Suppressor macrophage treated with lipopolysaccharide for 4 hours (primary cell): ENCODE results near the gene BCAS4.
"Not testable (repeated sequence)": the region's sequence is repeated elsewhere in the genome, so short reads cannot be mapped to it uniquely, and the experiment has no call there.

Source experiments
- DNase-seq: peaks from one replicate; pipeline ENCODE4 v3.0.0-alpha.2; 2020

BCAS4 gene

DNA sequence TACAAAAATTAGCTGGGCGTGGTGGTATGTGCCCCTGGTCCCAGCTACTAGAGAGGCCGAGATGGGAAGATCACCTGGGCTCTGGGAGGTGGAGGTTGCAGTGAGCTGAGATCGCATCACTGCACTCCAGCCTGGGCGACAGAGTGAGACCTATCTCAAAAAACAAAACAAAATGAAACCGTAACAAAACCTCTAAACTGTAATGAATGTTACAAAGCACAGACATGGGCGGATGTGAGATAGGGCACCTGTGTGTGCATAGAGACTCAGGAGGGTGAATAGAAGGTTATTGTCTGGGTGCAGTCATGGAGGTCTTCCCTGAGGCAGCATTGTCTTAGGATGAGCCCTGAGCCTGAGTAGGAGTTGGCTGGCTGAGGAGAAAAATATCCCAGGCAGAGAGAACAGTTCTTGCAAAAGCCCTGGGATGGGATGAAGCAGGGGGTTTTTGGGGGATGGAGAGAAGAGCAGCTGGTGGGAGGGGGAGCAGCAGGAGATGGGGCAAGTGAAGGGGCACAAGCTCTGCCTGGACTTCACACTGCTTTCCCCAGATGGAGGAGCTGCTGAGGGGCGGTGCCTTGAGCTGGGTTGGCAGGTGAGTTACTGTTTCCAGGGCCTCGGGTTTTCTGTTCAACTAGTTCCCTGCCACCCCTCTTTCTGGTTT is 5.2 kb downstream of the BCAS4 start:
- no peak for DNase-seq

- not testable (repeated sequence) for DNase-seq
Observed at GRCh38 chr20:50800986-50801746, 6.3 kb downstream of the BCAS4 start.

DNA sequence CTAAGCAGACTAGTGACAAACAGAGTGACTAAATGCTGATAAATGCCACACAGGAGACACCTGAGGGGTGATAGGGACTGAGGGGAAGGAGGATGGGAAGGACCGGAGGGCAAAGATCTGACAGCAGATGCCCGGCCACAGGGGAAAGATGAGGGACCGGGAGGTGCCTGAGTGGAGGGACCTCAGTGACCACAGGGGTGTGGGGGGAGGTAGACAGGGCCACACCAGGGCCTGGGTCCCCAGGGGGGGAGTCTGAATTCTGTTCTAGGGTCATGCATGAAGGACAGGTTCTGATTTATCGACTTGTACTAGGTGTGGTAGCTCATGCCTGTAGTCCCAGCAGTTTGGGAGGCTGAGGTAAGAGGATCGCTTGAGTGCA is 6.9 kb downstream of the BCAS4 start:
- no peak for DNase-seq

- no peak for DNase-seq
Observed at GRCh38 chr20:50802289-50802688, 7.4 kb downstream of the BCAS4 start.

DNA sequence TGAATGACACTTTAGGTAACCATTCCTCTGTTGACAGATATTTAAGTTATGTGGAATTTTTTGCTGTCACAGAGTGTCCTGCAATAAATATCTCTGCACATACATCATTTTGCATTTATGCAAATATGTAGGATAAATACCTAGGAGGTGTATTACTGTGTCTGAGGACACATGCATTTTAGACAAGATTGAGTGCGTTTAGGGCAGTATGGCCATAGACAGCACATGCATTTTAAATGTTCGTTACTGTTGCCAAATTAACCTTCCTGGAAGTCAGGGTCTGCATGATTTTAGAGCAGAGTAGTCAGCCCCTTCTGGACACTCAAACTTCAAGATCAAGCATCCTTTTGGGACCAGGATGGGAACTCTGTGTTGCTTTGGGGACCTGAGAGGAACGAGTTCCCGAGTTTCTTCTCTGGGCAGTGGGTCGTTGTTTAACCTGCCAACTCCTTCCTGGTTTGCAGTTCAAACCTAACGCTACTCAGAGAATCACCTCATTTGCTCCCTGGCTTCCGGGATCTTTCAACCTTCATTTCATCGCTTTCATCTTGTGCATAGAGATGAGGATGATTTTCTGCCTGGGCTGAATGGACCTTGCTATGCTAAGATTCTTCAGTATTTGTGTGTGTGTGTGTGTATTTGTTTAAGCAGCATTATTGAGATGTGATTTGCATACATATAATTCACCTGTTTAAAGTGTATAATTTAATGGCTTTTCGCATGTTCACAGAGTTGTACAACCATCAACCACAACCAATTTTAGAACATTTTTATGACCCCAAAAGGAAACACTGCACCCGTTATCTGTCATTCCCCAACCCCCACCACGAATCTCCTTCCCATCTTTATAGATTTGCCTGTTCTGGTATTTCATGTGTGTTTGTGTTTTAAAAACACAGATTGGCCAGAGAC is 9.8 kb downstream of the BCAS4 start:
- no peak for DNase-seq

DNA sequence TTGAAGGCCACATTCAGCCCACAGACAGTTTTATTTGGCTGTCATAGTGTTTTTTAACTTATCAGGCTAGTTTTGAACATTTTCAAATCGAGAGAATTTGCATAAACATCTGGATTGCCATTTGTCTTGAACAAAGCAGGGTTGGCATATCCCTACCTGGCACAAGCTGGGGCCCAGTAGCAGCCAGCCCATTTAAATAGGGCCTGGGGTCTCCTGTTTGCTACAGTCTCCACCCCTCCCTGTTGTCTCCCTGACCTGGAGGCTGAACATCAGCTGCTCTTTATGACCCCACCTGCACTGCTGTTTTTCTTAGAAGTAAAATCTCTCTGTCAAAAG is 10.5 kb downstream of the BCAS4 start:
- DNase-seq: no peak

DNA sequence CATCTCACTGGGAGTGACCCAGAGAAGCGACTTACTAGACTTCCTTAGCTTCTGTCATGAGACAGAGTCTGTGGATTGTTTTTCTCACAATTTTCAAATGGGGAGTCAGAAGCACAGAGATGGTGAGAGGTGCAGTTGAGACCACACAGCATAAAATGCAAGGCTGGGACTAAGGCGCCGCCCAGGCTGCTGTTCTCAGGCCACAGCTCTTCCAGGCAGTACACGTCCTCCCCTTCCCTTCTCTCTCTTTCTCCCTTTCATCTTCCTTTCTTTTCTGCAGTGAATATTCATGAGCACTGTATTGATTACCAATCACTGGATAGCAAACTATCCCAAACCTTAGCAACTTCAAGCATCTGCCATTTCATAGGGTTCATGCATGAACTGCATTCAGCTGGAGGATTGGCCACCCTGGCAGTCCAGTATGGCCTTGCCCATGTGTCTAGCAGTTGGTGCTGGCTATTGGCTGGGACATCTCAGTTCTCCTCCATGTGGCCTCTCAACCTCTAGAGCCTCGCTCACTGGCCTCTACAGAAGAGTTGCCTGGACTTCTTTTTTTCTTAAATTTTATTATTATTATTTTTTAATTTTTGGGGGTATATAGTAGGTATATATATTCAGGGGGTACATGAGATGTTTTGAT is 11.4 kb downstream of the BCAS4 start:
- DNase-seq: no peak

DNA sequence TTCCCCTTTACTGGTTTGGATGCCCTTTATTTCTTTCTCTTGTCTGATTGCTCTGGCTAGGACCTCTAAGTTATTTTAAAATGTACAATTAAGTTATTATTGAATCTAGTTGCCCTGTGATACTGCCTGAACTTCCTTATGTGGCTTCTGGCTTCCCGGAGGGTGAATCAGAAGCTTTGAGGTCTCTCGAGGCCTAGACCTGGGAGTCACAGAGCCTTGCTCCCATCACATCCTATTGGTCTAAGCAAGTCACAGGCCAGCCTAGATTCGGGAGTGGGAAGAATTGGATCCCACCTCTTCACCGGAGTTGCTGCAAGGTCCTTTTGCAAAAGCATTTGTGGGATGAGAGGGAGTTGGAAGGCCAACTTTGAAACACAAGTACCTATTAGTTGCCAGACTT is 15.2 kb downstream of the BCAS4 start:
- no peak for DNase-seq

- no peak for DNase-seq
Observed at GRCh38 chr20:50810842-50811241, 16.0 kb downstream of the BCAS4 start.

DNA sequence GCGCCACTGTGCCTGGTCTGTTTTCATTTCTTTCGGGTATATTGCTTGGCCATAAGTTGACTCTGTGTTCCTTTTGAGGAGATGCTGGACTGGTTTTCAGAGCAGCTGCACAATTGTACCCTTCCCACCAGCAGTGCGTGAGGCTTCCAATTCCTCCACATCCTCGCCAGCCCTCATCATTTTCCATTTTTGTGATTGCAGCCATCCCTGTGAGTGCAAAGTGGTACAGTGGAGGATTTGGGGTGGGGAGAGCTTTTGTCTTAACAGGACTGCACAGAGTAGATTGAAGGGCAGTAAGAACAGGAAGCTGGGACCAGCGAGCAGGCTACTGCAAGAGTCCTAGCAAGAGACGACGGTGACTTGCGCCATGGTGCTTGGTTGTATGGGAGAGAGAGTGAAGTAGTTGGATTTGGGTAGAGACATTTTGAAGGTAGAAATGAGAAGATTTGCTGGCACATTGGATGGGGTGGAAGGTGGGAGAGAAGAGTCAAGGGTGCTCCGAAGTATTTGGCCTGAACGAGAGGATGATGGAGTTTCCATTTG is 18.3 kb downstream of the BCAS4 start:
- DNase-seq: no peak

- no peak for DNase-seq
Observed at GRCh38 chr20:50813801-50814200, 18.9 kb downstream of the BCAS4 start.

DNA sequence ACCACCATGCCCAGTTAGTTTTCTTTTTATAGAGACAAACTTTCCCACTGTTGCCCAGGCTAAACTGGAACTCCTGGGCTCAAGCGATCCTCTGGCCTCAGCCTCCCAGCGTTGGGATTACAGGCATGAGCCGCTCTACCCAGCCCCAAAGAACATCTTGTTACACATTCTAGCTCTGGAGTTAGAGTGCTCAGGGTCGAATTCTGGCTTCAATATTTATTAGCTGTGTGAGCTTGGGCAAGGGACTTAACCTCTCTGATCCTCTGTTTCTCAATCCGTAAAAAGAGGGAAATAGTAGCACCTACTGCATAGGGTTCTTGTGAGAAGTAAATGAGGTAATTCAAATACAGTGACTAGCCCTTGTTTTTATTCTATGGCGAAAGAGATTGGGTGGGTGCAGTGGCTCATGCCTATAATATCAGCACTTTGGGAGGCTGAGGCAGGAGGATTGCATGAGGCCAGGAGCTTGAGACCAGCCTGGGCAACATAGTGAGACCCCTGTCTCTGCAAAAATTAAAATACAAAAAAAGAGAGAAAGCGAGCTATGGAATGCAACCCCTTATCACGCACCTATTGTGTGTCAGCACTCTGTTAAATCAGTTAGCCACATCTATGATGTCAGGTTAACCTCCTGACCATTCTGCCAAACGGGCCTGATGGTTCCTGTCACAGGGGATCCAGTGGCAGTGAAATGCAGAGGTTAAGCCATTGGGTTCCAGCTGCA is 19.7 kb downstream of the BCAS4 start:
- no peak for DNase-seq

GRCh38 chr20:50815162-50815989 is 20.5 kb downstream of the BCAS4 start:
- DNase-seq: no peak

DNA sequence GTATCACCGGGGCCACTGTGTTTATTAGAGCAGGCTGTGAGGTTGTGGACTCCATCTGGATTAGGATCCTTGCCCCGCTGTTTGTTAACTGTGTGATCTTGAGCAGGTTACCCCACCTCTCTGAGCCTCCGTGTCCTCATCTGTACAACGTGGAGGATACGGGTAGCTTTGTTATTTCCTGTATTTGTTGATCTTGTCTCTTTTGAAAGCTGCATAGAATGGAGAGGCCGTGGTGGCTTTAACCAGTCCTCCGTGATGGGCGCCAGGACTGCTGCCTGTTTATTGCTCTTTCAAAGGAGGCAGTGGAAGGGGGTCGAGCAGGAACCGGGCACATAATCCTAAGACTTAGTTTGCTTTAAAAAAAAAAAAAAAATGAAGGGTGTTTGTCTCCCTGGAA is 22.9 kb downstream of the BCAS4 start:
- no peak for DNase-seq

DNA sequence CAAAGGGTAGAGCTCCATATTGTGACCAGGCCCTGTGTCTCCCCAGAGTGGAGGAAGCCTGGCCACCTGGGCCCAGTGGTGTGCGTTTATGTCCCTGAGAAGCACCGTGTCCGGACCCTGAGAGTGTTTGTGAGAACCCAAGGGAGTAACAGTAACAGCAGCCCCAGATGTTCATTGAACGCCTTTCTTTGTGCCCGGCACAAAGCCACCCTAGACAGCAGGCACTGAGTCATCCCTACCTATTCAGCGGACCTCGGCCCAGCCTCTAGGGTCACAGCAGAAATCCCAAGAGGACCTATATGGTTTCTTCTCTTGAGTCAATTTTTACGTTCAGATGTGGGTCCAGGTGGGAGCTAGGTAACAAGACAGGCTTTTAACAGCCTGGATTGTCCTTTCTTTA is 24.5 kb downstream of the BCAS4 start:
- no peak for DNase-seq

GRCh38 chr20:50820515-50821256 is 25.8 kb downstream of the BCAS4 start:
- DNase-seq: no peak

DNA sequence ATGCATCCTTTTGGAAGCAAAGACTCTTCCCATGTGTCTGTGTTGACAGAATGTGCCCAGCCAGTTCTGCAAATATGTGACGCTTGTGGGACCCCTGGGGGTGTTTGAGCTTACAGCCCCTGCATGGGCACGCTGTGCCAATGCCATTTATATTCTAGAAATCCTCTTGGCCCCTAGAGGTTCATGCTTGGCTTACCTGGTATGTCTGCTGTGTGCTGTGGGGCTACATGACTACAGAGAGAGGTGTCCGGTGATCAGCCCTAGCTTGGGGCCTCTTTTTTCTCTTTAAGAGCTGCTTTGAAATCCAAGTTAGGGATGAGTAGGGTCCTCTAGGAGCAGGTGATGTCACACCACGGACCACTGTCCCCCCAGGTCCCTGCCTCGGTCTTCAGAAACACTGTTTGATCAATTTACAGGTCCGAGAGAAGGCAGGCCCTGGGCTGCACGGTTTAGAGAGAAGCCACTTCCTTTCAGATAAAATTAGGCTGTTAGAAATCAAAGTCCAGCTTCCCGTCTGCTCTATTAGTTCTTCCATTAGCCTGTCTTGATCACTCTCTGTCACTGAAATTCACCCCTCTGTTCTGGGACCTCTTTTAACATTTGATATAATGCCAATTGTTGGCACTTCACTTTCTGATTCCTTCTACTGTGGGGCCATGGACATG is 26.5 kb downstream of the BCAS4 start:
- no peak for DNase-seq

- DNase-seq: no peak
Observed at GRCh38 chr20:50821994-50822393, 27.1 kb downstream of the BCAS4 start.

DNA sequence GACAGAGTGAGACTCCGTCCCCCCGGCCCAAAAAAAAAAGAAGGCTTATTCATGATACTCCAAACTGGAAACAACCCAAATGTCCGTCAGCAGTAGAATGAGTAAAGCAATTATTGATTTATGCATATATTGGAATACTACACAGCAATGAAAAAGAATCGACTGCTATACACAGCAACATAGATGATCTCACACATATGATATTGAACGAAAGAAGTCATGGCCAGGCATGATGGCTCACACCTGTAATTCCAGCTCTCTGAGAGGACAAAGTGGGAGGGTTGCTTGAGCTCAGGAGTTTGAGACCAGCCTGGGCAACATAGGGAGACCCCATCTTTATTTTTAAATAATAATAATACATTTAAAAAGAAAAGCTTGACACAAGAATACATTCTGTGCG is 28.5 kb downstream of the BCAS4 start:
- no peak for DNase-seq

- peak; percentile 4 for DNase-seq
Observed at GRCh38 chr20:50824137-50824536, 29.3 kb downstream of the BCAS4 start.
